Embryonic facial prominence (tissue), 1 donor: ENCODE measurements around the gene RGPD3.
A peak's percentile ranks its signal among the peaks of the same experiment; 100 is the strongest.
"Not testable (repeated sequence)": the region's sequence is repeated elsewhere in the genome, so short reads cannot be mapped to it uniquely, and the experiment has no call there.

Experiments
- DNase-seq: peaks from one replicate; pipeline ENCODE4 v3.0.0-alpha.2; 2016; ENCODE audit errors: extremely low spot score

RGPD3 gene

GRCh38 chr2:106468107-106468506 lies at the start of gene RGPD3:
Gene RGPD3, minus strand, starts transcription at chr2:106468413. Its CDS starts 125 bp downstream, at chr2:106468288.
- not testable (repeated sequence) for DNase-seq

GRCh38 chr2:106517329-106517728 lies 49.1 kb upstream of the RGPD3 start:
- DNase-seq, result no peak

GRCh38 chr2:106516864-106517263 lies 48.7 kb upstream of the RGPD3 start:
- no peak for DNase-seq

- DNase-seq, result no peak
These were observed 48.2 kb upstream of the RGPD3 start for GRCh38 chr2:106516436-106516835.

- DNase-seq, result not testable (repeated sequence)
These were observed 46.6 kb upstream of the RGPD3 start for GRCh38 chr2:106514827-106515226.

GRCh38 chr2:106513391-106513790 lies 45.2 kb upstream of the RGPD3 start:
- DNase-seq, result not testable (repeated sequence)

- DNase-seq, result not testable (repeated sequence)
These were observed 43.7 kb upstream of the RGPD3 start for GRCh38 chr2:106511934-106512333.

- DNase-seq, result not testable (repeated sequence)
These were observed 43.3 kb upstream of the RGPD3 start for GRCh38 chr2:106511476-106511901.

- not testable (repeated sequence) for DNase-seq
These were observed 42.6 kb upstream of the RGPD3 start for GRCh38 chr2:106510791-106511190.

- not testable (repeated sequence) for DNase-seq
These were observed 41.2 kb upstream of the RGPD3 start for GRCh38 chr2:106509374-106509770.

- not testable (repeated sequence) for DNase-seq
These were observed 40.6 kb upstream of the RGPD3 start for GRCh38 chr2:106508660-106509373.

- not testable (repeated sequence) for DNase-seq
These were observed 37.9 kb upstream of the RGPD3 start for GRCh38 chr2:106506002-106506687.

- DNase-seq, result not testable (repeated sequence)
These were observed 36.6 kb upstream of the RGPD3 start for GRCh38 chr2:106504787-106505186.

- DNase-seq, result not testable (repeated sequence)
These were observed 36.0 kb upstream of the RGPD3 start for GRCh38 chr2:106504192-106504591.

- not testable (repeated sequence) for DNase-seq
These were observed 34.1 kb upstream of the RGPD3 start for GRCh38 chr2:106502351-106502750.

GRCh38 chr2:106500350-106500749 lies 32.1 kb upstream of the RGPD3 start:
- DNase-seq, result not testable (repeated sequence)

- not testable (repeated sequence) for DNase-seq
These were observed 30.3 kb upstream of the RGPD3 start for GRCh38 chr2:106498549-106498948.

GRCh38 chr2:106492913-106493312 lies 24.7 kb upstream of the RGPD3 start:
- DNase-seq, result peak; percentile 33

- DNase-seq, result not testable (repeated sequence)
These were observed 24.2 kb upstream of the RGPD3 start for GRCh38 chr2:106492399-106492798.

- DNase-seq, result not testable (repeated sequence)
These were observed 21.5 kb upstream of the RGPD3 start for GRCh38 chr2:106489701-106490100.

GRCh38 chr2:106487386-106488191 lies 19.4 kb upstream of the RGPD3 start:
- DNase-seq, result not testable (repeated sequence)
